ENCODE measurements around the gene KLHL1. TPM values are rescaled to one million over a fixed set of nuclear protein-coding genes. Genes with fewer than 3 reads are reported as not detected.
"Not testable (repeated sequence)": the region's sequence is repeated elsewhere in the genome, so short reads cannot be mapped to it uniquely, and the experiment has no call there.

Gene KLHL1
- not detected for total RNA-seq

- no peak within 1 kb of the TSS for H3K4me3 ChIP-seq (ENCODE audit: low read depth, poor library complexity, severe bottlenecking)
- WGBS, 2 donors: 56 to 58% methylated on average over 18 of the region's 18 CpGs
- no peak for DNase-seq (ENCODE audit: low spot score in 2 of 2)
- intact Hi-C loops (cut with DNase I; ENCODE audit: low total_unique reads): no loop called here
- no peak for TF ChIP-seq CTCF (IDR thresholded peaks at IDR 0.05)
- TF ChIP-seq POLR2A (IDR thresholded peaks at IDR 0.05): no peak
Observed at GRCh38 chr13:70108356-70109105, at the start of gene KLHL1. TSS of gene KLHL1 (minus strand) at chr13:70108452. CDS start at chr13:70107699, 753 bp downstream.

GRCh38 chr13:70142658-70143057 is 34.4 kb upstream of the KLHL1 start:
- H3K4me3 ChIP-seq (ENCODE audit: low read depth, poor library complexity, severe bottlenecking); DNase-seq (ENCODE audit: low spot score in 2 of 2); intact Hi-C loops (cut with DNase I; ENCODE audit: low total_unique reads): not testable (repeated sequence)
- 92 to 97% methylated on average over 12 of the region's 12 CpGs for WGBS, 2 donors

GRCh38 chr13:70128098-70128497 is 19.8 kb upstream of the KLHL1 start:
- WGBS, 2 donors: 65 to 71% methylated on average over 2 of the region's 2 CpGs
- TF ChIP-seq POLR2A (IDR thresholded peaks at IDR 0.05): no peak
- no peak for TF ChIP-seq CTCF (IDR thresholded peaks at IDR 0.05)
- intact Hi-C loops (cut with DNase I; ENCODE audit: low total_unique reads): no loop called here
- no peak overlapping the region for H3K4me3 ChIP-seq (ENCODE audit: low read depth, poor library complexity, severe bottlenecking)
- DNase-seq (ENCODE audit: low spot score in 2 of 2): no peak

- WGBS, 2 donors: 57 to 68% methylated on average over 5 of the region's 5 CpGs
- TF ChIP-seq CTCF (IDR thresholded peaks at IDR 0.05) (no peak), POLR2A (IDR thresholded peaks at IDR 0.05) (no peak)
- intact Hi-C loops (cut with DNase I; ENCODE audit: low total_unique reads): no loop called here
Observed at GRCh38 chr13:70125693-70126092, 17.4 kb upstream of the KLHL1 start.

GRCh38 chr13:70117338-70117905 is 9.2 kb upstream of the KLHL1 start:
- DNase-seq (ENCODE audit: low spot score in 2 of 2): no peak
- WGBS, 2 donors: 51 to 57% methylated on average over 2 of the region's 2 CpGs

More at GRCh38 chr13:70125693-70126092, 17.4 kb upstream of the KLHL1 start:
- no peak overlapping the region for H3K4me3 ChIP-seq (ENCODE audit: low read depth, poor library complexity, severe bottlenecking)
- no peak for DNase-seq (ENCODE audit: low spot score in 2 of 2)

More at GRCh38 chr13:70117338-70117905, 9.2 kb upstream of the KLHL1 start:
- TF ChIP-seq POLR2A (IDR thresholded peaks at IDR 0.05) (no peak), CTCF (IDR thresholded peaks at IDR 0.05) (no peak)
- H3K4me3 ChIP-seq (ENCODE audit: low read depth, poor library complexity, severe bottlenecking): no peak overlapping the region
- intact Hi-C loops (cut with DNase I; ENCODE audit: low total_unique reads): no loop called here

Measured in lower leg skin (tissue), 4 donors.